Fibroblast of mammary gland (primary cell): ENCODE results near the gene PERP.
"Not testable (repeated sequence)": the region's sequence is repeated elsewhere in the genome, so short reads cannot be mapped to it uniquely, and the experiment has no call there.

Experiments used
- DNase-seq: peaks from one replicate; pipeline ENCODE4 v3.0.0-alpha.2; 2010; ENCODE audit warnings: low read depth
- H3K4me3 ChIP-seq: 2 replicates; pipeline ENCODE4 v1.5.1; 2011; ENCODE audit warnings: low read depth, mild to moderate bottlenecking, low read length, moderate library complexity; ENCODE audit not compliant: control insufficient read depth
- CTCF ChIP-seq: conservative IDR thresholded peaks from 2 replicates; pipeline ENCODE4 v1.5.1; 2011; ENCODE audit warnings: low read depth, low read length, inconsistent platforms; ENCODE audit not compliant: control insufficient read depth, insufficient read depth

PERP gene

GRCh38 chr6:138085839-138086222 is 21.4 kb downstream of the PERP start:
- no peak for TF ChIP-seq CTCF

GRCh38 chr6:138084904-138085838 is 22.0 kb downstream of the PERP start:
- DNase-seq, result no peak
- no peak overlapping the region for H3K4me3 ChIP-seq
- TF ChIP-seq CTCF, result no peak

More at GRCh38 chr6:138085839-138086222, 21.4 kb downstream of the PERP start:
- H3K4me3 ChIP-seq, result no peak overlapping the region
- no peak for DNase-seq

- TF ChIP-seq CTCF, result no peak
- H3K4me3 ChIP-seq, result no peak overlapping the region
- DNase-seq, result no peak
These were observed 25.0 kb downstream of the PERP start for GRCh38 chr6:138082232-138082631.

- not testable (repeated sequence) for H3K4me3 ChIP-seq
- peak; percentile 25 for DNase-seq
These were observed 27.7 kb downstream of the PERP start for GRCh38 chr6:138079556-138079955.

- no peak overlapping the region for H3K4me3 ChIP-seq
- no peak for TF ChIP-seq CTCF
- no peak for DNase-seq
These were observed 28.7 kb downstream of the PERP start for GRCh38 chr6:138078491-138078890.

GRCh38 chr6:138073264-138073663 is 34.0 kb downstream of the PERP start:
- no peak for TF ChIP-seq CTCF
- no peak for DNase-seq
- no peak overlapping the region for H3K4me3 ChIP-seq

- TF ChIP-seq CTCF, result no peak
- no peak overlapping the region for H3K4me3 ChIP-seq
- DNase-seq, result no peak
These were observed 43.5 kb downstream of the PERP start for GRCh38 chr6:138063726-138064125.
